K562 (cell line): ENCODE data around the gene PAQR4. TPM values are rescaled to one million over a fixed set of nuclear protein-coding genes. Genes with fewer than 3 reads are reported as not detected.

Experiments used
- CHD4 ChIP-seq: fragments of 200-600 bp; sonication (generic); IDR thresholded peaks from 3 replicates; pipeline ENCODE4 v1.6.1; 2012; ENCODE audit warnings: low read depth, mild to moderate bottlenecking, mixed read lengths, low read length, inconsistent platforms; ENCODE audit not compliant: insufficient read depth, insufficient replicate concordance, poor library complexity, severe bottlenecking
- DPF2 ChIP-seq: fragments of 450-650 bp; IDR thresholded peaks from 2 replicates; pipeline ENCODE4 v1.6.1; 2016
- EGR1 ChIP-seq: fragments of 450-650 bp; conservative IDR thresholded peaks from 2 replicates; pipeline ENCODE4 v1.6.1; 2017; ENCODE audit warnings: mild to moderate bottlenecking
- ESRRB ChIP-seq: fragments of 250-450 bp; sonication (Bioruptor Pico); IDR thresholded peaks from 2 replicates; pipeline ENCODE4 v1.5.0; 2020; ENCODE audit warnings: mild to moderate bottlenecking, moderate library complexity, borderline replicate concordance
- FUS ChIP-seq: fragments of 200-400 bp; formaldehyde crosslinking; optimal IDR thresholded peaks from 2 replicates; pipeline ENCODE3; 2017; ENCODE audit warnings: low read depth, low read length
- KAT7 ChIP-seq: sonication (generic); formaldehyde crosslinking; IDR thresholded peaks from 2 replicates; pipeline ENCODE4 v1.8.0; 2022; ENCODE audit warnings: missing genetic modification reagents, mild to moderate bottlenecking, borderline replicate concordance
- MTF1 ChIP-seq: fragments of 250-450 bp; sonication (Bioruptor Pico); IDR thresholded peaks from 2 replicates; pipeline ENCODE4 v1.9.0; 2021; ENCODE audit warnings: moderate library complexity, mild to moderate bottlenecking, inconsistent platforms, borderline replicate concordance
- NFIC ChIP-seq: fragments of 450-650 bp; IDR thresholded peaks from 2 replicates; pipeline ENCODE4 v1.6.1; 2017; ENCODE audit warnings: mild to moderate bottlenecking, inconsistent platforms
- NFIX ChIP-seq: fragments of 250-450 bp; sonication (Bioruptor Pico); IDR thresholded peaks from 2 replicates; pipeline ENCODE4 v1.4.0; 2020; ENCODE audit warnings: low read depth, mild to moderate bottlenecking, moderate library complexity
- ZNF444 ChIP-seq: fragments of 250-450 bp; sonication (Bioruptor Pico); IDR thresholded peaks from 2 replicates; pipeline ENCODE4 v1.4.0; 2020; ENCODE audit warnings: mild to moderate bottlenecking, moderate library complexity
- ZSCAN32 ChIP-seq: fragments of 450-650 bp; formaldehyde crosslinking; IDR thresholded peaks from 2 replicates; pipeline ENCODE4 v1.4.0; 2020; ENCODE audit warnings: mild to moderate bottlenecking, moderate library complexity
- polyA plus RNA-seq, 8 experiments: library from polyadenylated mRNA; depleted of rRNA in 4 of 8; stranded (reverse) in 5 of 8; unstranded in 3 of 8; fragments of >200 nt; fragmentation: Nextera tagmentation in 2 of 8; fragmentation: Illumina TruSeq in 1 of 8; extraction: Ambion mirVana in 2 of 8; extraction: Trizol in 1 of 8; gene quantifications; 2 replicates each; pipeline versions ENCODE4 v1.2.1 to v1.2.3, GENCODE V29; 2011 to 2014; ENCODE audit warnings: inconsistent platforms in 1 of 8, missing spikeins in 1 of 8
- total RNA-seq, 7 experiments: library from RNA; depleted of rRNA in 6 of 7; stranded (reverse); fragments of >200 nt in 6 of 7; fragmentation: Illumina TruSeq in 2 of 7; extraction: Trizol in 2 of 7; gene quantifications; 2 replicates each; pipeline versions ENCODE4 v1.2.1 to v1.2.3, GENCODE V29; 2011 to 2021; ENCODE audit warnings: low replicate concordance in 1 of 7
- TF ChIP-seq, protein P1 (sequence below): sonication (generic); formaldehyde crosslinking; IDR thresholded peaks from 2 replicates; pipeline ENCODE4 v1.8.0; 2023; ENCODE audit warnings: missing genetic modification reagents, mild to moderate bottlenecking, borderline replicate concordance
- TF ChIP-seq, protein P2 (sequence below): fragments of 200-800 bp; sonication (Bioruptor generic); IDR thresholded peaks from 2 replicates; pipeline ENCODE4 v1.6.1; 2017; ENCODE audit warnings: missing genetic modification characterization, missing compliant biosample characterization
- TF ChIP-seq, protein P3 (sequence below), 2 experiments: fragments of 250-450 bp in 1 of 2; fragments of 450-650 bp in 1 of 2; sonication (Bioruptor Pico) in 1 of 2; IDR thresholded peaks; 2 replicates each; pipeline versions ENCODE4 v1.6.1 to v1.8.0; 2016 to 2021; ENCODE audit warnings: mild to moderate bottlenecking in 2 of 2, moderate library complexity in 2 of 2, missing compliant biosample characterization in 1 of 2, missing genetic modification characterization in 1 of 2
- TF ChIP-seq, protein P4 (sequence below): fragments of 250-450 bp; sonication (Bioruptor Pico); IDR thresholded peaks from 2 replicates; pipeline ENCODE4 v1.4.0; 2020

The PAQR4 gene
- total and polyA plus RNA-seq, 9 of the 15 experiments (the other 6 are each of a cell fraction or from before 2014, with no cell fraction given) = 0.62 to 40.4 (median 19.5) TPM

DNA sequence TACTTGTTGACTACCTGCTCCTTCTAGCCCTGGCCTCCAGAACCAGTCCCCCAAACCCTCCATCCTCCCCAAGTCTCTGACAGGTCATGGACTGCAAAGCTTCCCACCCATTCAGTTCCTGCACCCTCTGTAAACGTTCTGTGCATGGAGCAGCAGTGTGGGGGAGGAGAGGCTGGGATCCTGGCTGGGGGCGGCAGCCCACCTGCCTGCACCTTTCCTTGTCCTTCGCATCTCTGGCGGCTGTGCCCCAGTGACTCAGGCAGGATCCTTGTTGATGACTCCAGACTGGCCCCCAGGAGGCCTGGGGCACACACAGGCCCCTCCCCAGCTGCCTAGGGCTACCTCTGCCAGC is 12.7 kb downstream of the PAQR4 start (continued):
- TF ChIP-seq MTF1 (CRISPR knock-in tag) (no peak), ESRRB (CRISPR knock-in tag) (no peak), EGR1 (peak; percentile 80), FUS (no peak), NFIC (0 out of 2 replicates have a peak, but pooled peaks have one; percentile 7), DPF2 (0 out of 2 replicates have a peak, but pooled peaks have one; percentile 24), ZNF444 (CRISPR knock-in tag) (no peak), ZSCAN32 (CRISPR knock-in tag) (no peak), NFIX (CRISPR knock-in tag) (no peak), KAT7 (no peak), CHD4 (no peak)
- TF ChIP-seq, protein P1, sequence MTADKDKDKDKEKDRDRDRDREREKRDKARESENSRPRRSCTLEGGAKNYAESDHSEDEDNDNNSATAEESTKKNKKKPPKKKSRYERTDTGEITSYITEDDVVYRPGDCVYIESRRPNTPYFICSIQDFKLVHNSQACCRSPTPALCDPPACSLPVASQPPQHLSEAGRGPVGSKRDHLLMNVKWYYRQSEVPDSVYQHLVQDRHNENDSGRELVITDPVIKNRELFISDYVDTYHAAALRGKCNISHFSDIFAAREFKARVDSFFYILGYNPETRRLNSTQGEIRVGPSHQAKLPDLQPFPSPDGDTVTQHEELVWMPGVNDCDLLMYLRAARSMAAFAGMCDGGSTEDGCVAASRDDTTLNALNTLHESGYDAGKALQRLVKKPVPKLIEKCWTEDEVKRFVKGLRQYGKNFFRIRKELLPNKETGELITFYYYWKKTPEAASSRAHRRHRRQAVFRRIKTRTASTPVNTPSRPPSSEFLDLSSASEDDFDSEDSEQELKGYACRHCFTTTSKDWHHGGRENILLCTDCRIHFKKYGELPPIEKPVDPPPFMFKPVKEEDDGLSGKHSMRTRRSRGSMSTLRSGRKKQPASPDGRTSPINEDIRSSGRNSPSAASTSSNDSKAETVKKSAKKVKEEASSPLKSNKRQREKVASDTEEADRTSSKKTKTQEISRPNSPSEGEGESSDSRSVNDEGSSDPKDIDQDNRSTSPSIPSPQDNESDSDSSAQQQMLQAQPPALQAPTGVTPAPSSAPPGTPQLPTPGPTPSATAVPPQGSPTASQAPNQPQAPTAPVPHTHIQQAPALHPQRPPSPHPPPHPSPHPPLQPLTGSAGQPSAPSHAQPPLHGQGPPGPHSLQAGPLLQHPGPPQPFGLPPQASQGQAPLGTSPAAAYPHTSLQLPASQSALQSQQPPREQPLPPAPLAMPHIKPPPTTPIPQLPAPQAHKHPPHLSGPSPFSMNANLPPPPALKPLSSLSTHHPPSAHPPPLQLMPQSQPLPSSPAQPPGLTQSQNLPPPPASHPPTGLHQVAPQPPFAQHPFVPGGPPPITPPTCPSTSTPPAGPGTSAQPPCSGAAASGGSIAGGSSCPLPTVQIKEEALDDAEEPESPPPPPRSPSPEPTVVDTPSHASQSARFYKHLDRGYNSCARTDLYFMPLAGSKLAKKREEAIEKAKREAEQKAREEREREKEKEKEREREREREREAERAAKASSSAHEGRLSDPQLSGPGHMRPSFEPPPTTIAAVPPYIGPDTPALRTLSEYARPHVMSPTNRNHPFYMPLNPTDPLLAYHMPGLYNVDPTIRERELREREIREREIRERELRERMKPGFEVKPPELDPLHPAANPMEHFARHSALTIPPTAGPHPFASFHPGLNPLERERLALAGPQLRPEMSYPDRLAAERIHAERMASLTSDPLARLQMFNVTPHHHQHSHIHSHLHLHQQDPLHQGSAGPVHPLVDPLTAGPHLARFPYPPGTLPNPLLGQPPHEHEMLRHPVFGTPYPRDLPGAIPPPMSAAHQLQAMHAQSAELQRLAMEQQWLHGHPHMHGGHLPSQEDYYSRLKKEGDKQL = no peak
- TF ChIP-seq, protein P2, sequence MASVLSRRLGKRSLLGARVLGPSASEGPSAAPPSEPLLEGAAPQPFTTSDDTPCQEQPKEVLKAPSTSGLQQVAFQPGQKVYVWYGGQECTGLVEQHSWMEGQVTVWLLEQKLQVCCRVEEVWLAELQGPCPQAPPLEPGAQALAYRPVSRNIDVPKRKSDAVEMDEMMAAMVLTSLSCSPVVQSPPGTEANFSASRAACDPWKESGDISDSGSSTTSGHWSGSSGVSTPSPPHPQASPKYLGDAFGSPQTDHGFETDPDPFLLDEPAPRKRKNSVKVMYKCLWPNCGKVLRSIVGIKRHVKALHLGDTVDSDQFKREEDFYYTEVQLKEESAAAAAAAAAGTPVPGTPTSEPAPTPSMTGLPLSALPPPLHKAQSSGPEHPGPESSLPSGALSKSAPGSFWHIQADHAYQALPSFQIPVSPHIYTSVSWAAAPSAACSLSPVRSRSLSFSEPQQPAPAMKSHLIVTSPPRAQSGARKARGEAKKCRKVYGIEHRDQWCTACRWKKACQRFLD (CRISPR knock-in tag) = no peak
- TF ChIP-seq, protein P3, sequence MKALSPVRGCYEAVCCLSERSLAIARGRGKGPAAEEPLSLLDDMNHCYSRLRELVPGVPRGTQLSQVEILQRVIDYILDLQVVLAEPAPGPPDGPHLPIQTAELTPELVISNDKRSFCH (CRISPR knock-in tag; IDR thresholded peaks at IDR 0.05) = no peak
- TF ChIP-seq, protein P3 (tag; IDR thresholded peaks at IDR 0.05) = 0 out of 2 replicates have a peak, but pooled peaks have one; percentile 45
- TF ChIP-seq, protein P4, sequence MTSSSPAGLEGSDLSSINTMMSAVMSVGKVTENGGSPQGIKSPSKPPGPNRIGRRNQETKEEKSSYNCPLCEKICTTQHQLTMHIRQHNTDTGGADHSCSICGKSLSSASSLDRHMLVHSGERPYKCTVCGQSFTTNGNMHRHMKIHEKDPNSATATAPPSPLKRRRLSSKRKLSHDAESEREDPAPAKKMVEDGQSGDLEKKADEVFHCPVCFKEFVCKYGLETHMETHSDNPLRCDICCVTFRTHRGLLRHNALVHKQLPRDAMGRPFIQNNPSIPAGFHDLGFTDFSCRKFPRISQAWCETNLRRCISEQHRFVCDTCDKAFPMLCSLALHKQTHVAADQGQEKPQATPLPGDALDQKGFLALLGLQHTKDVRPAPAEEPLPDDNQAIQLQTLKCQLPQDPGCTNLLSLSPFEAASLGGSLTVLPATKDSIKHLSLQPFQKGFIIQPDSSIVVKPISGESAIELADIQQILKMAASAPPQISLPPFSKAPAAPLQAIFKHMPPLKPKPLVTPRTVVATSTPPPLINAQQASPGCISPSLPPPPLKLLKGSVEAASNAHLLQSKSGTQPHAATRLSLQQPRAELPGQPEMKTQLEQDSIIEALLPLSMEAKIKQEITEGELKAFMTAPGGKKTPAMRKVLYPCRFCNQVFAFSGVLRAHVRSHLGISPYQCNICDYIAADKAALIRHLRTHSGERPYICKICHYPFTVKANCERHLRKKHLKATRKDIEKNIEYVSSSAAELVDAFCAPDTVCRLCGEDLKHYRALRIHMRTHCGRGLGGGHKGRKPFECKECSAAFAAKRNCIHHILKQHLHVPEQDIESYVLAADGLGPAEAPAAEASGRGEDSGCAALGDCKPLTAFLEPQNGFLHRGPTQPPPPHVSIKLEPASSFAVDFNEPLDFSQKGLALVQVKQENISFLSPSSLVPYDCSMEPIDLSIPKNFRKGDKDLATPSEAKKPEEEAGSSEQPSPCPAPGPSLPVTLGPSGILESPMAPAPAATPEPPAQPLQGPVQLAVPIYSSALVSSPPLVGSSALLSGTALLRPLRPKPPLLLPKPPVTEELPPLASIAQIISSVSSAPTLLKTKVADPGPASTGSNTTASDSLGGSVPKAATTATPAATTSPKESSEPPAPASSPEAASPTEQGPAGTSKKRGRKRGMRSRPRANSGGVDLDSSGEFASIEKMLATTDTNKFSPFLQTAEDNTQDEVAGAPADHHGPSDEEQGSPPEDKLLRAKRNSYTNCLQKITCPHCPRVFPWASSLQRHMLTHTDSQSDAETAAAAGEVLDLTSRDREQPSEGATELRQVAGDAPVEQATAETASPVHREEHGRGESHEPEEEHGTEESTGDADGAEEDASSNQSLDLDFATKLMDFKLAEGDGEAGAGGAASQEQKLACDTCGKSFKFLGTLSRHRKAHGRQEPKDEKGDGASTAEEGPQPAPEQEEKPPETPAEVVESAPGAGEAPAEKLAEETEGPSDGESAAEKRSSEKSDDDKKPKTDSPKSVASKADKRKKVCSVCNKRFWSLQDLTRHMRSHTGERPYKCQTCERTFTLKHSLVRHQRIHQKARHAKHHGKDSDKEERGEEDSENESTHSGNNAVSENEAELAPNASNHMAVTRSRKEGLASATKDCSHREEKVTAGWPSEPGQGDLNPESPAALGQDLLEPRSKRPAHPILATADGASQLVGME (CRISPR knock-in tag) = 0 out of 2 replicates have a peak, but pooled peaks have one; percentile 35
